NT2/D1 (cell line): Measurements from ENCODE around the gene SDCCAG8.
A peak's percentile ranks its signal among the peaks of the same experiment; 100 is the strongest.

Source experiments
- DNase-seq: peaks from one replicate; pipeline ENCODE4 v3.0.0-alpha.2; 2011; ENCODE audit warnings: low read depth, low spot score
- H3K27me3 ChIP-seq: 2 replicates; pipeline ENCODE4 v1.6.0; 2011; ENCODE audit warnings: mild to moderate bottlenecking; ENCODE audit not compliant: insufficient read length, insufficient read depth
- H3K36me3 ChIP-seq: 2 replicates; pipeline ENCODE4 v1.6.1; 2011; ENCODE audit warnings: mild to moderate bottlenecking, low read length, mixed read lengths; ENCODE audit not compliant: insufficient read depth, insufficient read length
- H3K4me1 ChIP-seq: 2 replicates; pipeline ENCODE4 v1.5.1; 2011; ENCODE audit not compliant: insufficient read depth, insufficient read length
- H3K4me3 ChIP-seq: 2 replicates; pipeline ENCODE4 v1.5.1; 2011; ENCODE audit warnings: low read depth; ENCODE audit not compliant: insufficient read length
- H3K9ac ChIP-seq: 2 replicates; pipeline ENCODE4 v1.6.0; 2011; ENCODE audit warnings: low read depth; ENCODE audit not compliant: insufficient read length
- H3K9me3 ChIP-seq: 2 replicates; pipeline ENCODE4 v1.5.1; 2011; ENCODE audit warnings: mild to moderate bottlenecking, low read length; ENCODE audit not compliant: insufficient read depth
- SUZ12 ChIP-seq: IDR thresholded peaks from 2 replicates; pipeline ENCODE4 v1.6.1; 2011; ENCODE audit not compliant: insufficient read length, insufficient read depth; ENCODE audit errors: extremely low read depth
- YY1 ChIP-seq: IDR thresholded peaks from 2 replicates; pipeline ENCODE4 v1.6.1; 2011; ENCODE audit not compliant: insufficient read length, insufficient read depth
- ZNF274 ChIP-seq: IDR thresholded peaks from 2 replicates; pipeline ENCODE4 v1.6.1; 2011; ENCODE audit warnings: mild to moderate bottlenecking, low read depth, low read length

SDCCAG8 gene

DNA sequence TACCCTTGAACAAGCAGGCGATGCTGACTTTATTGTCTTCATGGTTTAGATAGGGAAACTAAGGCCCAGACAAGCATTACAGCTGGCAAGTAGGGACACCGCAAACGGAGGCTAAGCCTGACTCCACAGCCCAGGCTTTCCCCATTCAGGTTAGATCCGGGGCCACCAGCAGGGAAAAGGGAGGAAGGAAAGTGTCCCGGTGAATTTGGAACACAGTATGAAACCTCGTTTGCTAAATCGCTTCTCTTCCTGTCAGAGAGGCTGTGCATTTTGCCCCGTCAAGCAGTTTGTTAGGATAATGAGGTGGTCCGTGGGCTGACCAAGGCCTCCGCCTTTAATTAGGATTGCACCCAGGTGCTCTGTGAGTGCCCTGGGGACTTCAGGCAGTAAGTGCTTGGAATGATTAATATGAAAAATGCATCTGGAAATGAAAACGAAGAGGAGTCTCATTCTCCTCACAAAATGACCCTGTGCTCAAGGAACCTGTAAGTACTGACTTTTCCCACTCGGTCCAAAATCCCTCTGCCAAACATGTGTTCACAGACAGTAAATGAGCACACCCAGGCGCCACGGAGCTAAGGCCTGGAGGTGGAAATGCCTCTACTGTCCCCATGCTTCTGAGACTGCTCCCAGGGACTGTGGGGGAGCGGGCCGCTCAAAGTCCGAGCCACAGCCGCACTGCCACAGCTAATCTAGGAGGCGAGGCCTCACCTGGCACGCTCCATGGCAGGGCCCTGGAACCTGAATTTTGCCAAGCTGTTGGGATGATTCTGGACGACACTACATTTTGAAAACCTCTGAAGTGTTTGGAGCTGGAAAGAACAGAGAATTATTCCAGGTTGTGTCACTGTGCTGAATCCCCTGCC lies 234.1 kb downstream of the SDCCAG8 start:
- H3K27me3 ChIP-seq, result no peaks in the 10 kb centered on the region
- H3K9ac ChIP-seq, result peak overlapping the region; percentile 24
- H3K4me1 ChIP-seq, result peaks cover 27% of the 10 kb centered on the region
- peak; percentile 69 for DNase-seq
- no peak for TF ChIP-seq YY1
- TF ChIP-seq SUZ12, result no peak
- no peak for TF ChIP-seq ZNF274
- no peaks in the 10 kb centered on the region for H3K9me3 ChIP-seq
- H3K36me3 ChIP-seq, result no peaks in the 10 kb centered on the region
- H3K4me3 ChIP-seq, result no peak overlapping the region

DNA sequence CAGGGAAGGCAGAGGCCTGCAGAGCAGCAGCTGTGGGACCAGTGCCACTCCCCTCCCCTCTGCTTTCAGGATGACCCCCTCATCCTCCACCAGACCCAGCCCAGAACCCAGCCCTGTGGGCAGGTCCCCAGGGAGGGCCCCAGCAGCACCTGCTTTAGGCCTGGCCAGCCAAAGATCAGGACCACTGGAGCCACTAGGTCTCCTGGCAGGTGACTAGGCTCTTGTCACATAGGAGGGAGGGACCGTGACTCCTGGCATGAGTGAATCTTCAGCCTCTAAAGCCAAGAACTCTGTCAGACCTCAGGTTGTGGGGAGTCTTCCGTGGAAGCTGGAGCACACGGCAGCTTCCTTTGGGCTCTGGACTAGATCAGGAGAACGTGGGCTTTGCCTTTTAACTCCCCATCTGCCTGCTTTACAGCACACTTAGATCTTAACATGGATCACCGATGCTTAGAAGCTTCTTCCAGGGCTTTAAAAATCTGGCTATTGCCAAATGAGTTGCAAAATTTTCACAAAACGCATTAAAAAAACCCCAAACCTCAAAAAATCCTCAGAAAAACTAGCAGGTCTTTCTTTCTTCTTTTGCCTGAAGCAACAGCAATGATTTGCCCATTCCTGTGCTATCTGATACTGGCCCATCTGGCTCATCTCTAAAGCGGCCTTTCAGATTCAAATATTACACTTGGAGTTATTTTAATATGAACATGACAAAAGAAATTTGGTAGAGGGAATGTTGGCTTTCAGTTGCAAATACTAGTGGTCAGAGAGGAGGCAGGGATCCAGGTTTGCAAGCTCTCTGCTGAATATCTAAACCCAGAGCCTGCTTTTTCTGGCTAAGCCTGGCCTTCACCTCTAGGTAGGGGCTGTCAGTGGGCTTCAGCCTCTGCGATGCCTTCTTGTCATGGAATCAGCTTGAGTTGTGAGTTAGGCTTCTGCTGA lies 235.2 kb downstream of the SDCCAG8 start:
- Histone ChIP-seq H3K4me1 (peaks cover 33% of the 10 kb centered on the region), H3K36me3 (no peaks in the 10 kb centered on the region), H3K9me3 (no peaks in the 10 kb centered on the region), H3K27me3 (no peaks in the 10 kb centered on the region), H3K4me3 (no peak overlapping the region), H3K9ac (peak overlapping the region; percentile 65)
- peak; percentile 81 for DNase-seq
- TF ChIP-seq SUZ12, result no peak
- TF ChIP-seq ZNF274, result no peak
- no peak for TF ChIP-seq YY1

DNA sequence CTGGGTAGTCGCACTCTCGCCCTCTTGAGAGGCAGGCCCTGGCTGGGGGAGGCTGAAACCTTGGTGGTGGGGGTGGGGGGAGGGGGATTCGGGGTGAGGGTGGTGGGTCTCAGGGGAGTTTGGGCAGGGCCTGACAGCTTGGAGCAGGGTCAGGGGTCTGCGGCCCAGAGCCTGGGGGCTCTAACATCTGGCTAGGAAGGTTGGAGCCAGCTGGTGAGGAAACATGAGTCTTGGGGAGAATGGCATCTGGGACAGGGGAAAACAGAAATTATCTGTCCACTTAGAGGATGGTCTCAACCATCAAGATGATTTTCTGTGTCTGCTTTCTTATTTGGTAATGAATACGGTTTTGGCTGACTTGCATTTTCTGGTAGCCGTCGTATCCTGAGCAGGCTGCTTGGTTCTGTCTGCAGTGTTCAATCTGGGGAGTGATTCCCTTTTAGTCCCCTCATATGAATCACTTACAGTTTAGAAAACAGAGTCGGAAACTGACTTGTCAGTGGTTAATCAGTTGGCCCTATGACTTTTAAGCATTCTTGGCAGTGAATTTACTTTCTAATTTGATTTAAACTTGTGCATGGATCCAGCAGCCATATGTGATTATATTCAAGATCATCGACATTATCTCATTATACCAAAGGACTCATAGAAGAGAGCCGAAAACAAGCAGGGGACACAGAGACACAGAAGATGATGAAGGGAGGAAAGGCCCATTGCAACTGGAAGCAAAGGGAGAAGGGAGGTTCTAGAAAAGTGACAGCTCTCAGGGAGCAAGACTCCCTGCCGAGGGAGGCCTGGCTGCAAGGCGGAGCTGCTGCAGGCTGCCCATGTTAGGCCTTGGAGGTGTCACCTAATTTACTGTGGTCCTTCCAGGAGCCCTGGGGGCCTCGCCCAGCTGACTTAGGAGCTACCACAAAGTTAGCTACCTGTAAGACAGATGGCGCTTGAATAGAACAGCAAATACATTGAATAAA lies 237.6 kb downstream of the SDCCAG8 start:
- TF ChIP-seq YY1 (no peak), SUZ12 (no peak), ZNF274 (no peak)
- Histone ChIP-seq H3K27me3 (no peaks in the 10 kb centered on the region), H3K4me1 (peaks cover 43% of the 10 kb centered on the region), H3K36me3 (no peaks in the 10 kb centered on the region), H3K9me3 (no peaks in the 10 kb centered on the region), H3K9ac (no peak overlapping the region), H3K4me3 (no peak overlapping the region)
- no peak for DNase-seq

DNA sequence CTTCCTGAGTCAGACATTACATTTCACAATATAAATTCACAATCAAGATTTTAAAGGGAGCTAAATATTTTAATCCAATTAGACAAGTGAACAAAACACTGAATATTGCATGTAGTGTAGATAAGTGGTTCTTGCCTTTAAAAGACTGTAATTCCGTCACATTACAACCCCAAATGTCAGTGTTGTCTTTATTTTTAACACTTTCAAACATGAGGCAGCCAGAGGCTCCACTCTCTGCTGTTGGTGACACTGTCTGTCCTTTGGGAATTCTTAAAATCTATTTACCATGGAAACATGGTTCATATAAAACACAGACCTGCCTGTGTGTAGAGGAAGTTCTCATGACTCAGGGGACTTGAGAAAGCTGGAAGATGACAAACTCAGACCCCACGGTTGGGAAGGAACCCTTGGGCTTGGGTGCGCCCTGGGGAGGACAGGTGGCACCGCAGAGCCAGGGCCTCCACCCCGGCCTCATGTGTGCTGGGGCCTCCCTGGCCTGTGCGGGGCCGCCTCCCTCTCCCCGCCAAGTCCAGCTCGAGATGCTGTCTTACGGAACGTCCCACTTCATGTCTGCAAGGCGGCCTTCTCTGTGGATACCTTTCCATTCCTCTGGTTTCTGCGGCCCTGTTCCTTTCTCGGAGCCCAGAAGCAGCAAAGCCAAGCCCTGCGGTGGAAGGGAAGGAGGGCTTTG lies 239.0 kb downstream of the SDCCAG8 start:
- H3K9ac ChIP-seq, result no peak overlapping the region

DNA sequence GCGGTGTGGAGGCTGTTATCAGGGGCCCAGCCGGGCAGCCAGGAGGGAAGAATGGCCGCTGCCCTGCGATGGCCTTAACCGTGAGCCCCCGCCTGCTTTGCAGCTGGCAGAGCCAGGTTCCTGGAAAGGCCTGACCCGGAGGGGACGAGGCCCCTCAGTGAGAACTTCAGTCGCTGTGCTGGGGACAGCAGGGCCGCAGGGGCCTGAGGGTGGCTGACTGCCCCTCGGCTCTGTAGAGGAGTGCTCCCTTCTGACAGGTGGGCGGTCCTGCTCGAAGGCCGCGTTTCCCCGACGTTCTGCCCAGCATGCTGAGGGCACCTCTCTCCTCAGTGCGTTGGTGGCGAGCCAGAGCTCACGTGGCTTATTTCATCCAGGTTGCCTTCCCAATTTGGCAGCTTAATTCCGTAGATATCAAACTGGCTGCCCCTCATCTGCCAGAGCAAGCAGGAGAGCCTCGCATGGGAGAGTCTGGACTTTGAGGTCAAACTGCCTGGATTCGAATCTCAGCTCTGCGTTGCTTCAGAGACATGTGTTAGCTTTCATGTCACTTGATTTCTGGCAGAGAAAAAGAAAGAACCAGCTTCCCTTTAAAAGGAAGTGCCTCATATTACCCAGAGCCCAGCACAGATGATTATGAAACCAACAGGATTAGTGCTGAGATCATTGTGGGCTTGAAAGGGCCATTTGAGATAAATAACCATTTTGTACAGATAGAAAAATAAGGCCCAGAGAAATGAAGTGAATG lies 239.8 kb downstream of the SDCCAG8 start:
- Histone ChIP-seq H3K4me1 (peaks cover 25% of the 10 kb centered on the region), H3K4me3 (no peak overlapping the region), H3K27me3 (no peaks in the 10 kb centered on the region), H3K36me3 (no peaks in the 10 kb centered on the region), H3K9ac (no peak overlapping the region), H3K9me3 (no peaks in the 10 kb centered on the region)
- TF ChIP-seq ZNF274 (no peak), YY1 (no peak), SUZ12 (no peak)
- DNase-seq, result no peak

More for the DNA sequence above, 239.0 kb downstream of the SDCCAG8 start:
- DNase-seq, result no peak
- H3K36me3 ChIP-seq, result no peaks in the 10 kb centered on the region
- no peaks in the 10 kb centered on the region for H3K9me3 ChIP-seq
- H3K4me1 ChIP-seq, result peaks cover 32% of the 10 kb centered on the region
- H3K4me3 ChIP-seq, result no peak overlapping the region
- TF ChIP-seq YY1 (no peak), SUZ12 (no peak), ZNF274 (no peak)
- no peaks in the 10 kb centered on the region for H3K27me3 ChIP-seq

DNA sequence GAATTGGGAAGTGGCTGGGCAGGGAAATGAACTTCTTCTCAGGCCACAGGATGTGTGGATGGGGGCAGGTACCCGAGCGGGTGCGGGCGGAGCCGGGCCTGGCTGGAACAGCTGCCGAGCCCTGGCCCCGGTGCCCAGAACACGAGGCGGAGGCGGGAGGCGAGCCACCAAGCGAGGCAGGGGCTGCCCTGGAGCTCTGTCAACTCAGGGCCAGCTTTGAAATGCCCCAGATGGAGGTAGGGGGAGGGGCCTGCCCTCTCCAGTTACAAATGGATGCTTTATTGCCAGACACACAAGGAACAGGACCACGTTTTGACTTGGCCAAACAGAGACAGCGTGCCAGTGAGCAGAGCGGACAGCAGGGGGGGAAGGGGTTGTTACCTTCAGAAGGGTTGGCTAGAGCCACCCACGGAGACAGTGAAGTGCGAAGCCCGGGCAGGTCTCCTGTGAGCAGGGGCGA lies 240.4 kb downstream of the SDCCAG8 start:
- DNase-seq, result no peak
- Histone ChIP-seq H3K36me3 (no peaks in the 10 kb centered on the region), H3K27me3 (no peaks in the 10 kb centered on the region), H3K4me1 (peaks cover 22% of the 10 kb centered on the region), H3K4me3 (no peak overlapping the region), H3K9me3 (no peaks in the 10 kb centered on the region), H3K9ac (no peak overlapping the region)
- TF ChIP-seq YY1, result no peak
